Measurements from ENCODE around the gene IRF5. TPM values are rescaled to one million over a fixed set of nuclear protein-coding genes. Genes with fewer than 3 reads are reported as not detected.

The IRF5 gene, protein sequence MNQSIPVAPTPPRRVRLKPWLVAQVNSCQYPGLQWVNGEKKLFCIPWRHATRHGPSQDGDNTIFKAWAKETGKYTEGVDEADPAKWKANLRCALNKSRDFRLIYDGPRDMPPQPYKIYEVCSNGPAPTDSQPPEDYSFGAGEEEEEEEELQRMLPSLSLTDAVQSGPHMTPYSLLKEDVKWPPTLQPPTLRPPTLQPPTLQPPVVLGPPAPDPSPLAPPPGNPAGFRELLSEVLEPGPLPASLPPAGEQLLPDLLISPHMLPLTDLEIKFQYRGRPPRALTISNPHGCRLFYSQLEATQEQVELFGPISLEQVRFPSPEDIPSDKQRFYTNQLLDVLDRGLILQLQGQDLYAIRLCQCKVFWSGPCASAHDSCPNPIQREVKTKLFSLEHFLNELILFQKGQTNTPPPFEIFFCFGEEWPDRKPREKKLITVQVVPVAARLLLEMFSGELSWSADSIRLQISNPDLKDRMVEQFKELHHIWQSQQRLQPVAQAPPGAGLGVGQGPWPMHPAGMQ
- total RNA-seq = 0.51 to 0.90 TPM (median 0.56 TPM) in 3 replicates

DNA sequence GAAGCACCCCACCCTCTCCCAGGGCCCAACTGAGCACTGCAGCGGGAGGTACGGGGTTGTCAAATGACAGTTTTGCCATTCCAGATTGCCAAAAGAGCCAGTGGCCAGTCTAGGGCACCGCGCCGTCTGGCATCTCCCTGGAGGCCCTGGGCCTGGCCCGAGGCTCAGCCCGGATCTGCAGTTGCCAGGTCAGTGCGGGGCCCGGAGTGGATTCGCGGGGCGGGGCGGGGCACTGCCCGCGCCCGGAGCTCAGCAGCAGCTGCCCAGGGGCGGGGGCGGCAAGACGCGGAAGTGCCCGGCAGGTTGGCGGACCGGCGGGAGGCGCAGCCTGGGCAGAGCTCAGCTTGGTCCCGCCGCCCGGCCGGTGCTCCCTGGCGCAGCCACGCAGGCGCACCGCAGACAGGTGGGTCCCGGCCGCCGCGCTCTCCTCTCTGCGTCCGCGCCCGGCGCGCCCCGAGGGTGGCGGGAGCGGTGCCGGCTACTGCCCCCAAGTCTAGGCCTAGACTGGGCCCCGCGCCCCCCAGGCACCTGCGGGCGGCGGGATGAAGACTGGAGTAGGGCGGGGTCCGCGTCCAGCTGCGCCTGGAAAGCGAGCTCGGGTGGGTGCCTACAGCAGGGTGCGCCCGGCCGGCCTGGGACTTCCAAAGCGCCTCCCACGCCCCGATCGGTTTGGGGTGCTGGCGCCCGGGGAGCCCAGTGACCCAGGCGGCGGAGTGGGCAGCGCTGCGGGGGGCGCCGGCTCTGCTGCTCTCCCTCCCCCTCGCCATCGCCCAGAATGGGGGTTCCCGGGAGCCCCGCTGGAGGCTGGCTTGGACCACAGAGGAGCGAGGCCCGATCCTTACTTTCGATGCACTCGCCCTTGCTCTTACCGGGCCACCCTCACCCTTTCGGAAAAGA, at the start of gene IRF5:
TSS of gene IRF5 (plus strand) at position 281 of the 897 bp plus-strand sequence. CDS start 4,155 bp downstream, outside the sequence.
- Mint-ChIP-seq H3K4me1 (peaks cover 11% of the 10 kb centered on the region), H3K9me3 (no peaks in the 10 kb centered on the region), H3K36me3 (no peaks in the 10 kb centered on the region), H3K4me3 (peak within 1 kb of the TSS; percentile 63), H3K27ac (no peak within 1 kb of the TSS), H3K27me3 (ENCODE audit: low read depth) (peaks cover 76% of the 10 kb centered on the region)
- TF ChIP-seq, protein P1, sequence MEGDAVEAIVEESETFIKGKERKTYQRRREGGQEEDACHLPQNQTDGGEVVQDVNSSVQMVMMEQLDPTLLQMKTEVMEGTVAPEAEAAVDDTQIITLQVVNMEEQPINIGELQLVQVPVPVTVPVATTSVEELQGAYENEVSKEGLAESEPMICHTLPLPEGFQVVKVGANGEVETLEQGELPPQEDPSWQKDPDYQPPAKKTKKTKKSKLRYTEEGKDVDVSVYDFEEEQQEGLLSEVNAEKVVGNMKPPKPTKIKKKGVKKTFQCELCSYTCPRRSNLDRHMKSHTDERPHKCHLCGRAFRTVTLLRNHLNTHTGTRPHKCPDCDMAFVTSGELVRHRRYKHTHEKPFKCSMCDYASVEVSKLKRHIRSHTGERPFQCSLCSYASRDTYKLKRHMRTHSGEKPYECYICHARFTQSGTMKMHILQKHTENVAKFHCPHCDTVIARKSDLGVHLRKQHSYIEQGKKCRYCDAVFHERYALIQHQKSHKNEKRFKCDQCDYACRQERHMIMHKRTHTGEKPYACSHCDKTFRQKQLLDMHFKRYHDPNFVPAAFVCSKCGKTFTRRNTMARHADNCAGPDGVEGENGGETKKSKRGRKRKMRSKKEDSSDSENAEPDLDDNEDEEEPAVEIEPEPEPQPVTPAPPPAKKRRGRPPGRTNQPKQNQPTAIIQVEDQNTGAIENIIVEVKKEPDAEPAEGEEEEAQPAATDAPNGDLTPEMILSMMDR (IDR thresholded peaks at IDR 0.05; ENCODE audit: unreplicated experiment) = no peak
- DNase-seq (ENCODE audit: low spot score in 2 of 2, unreplicated experiment in 2 of 2) = peak in 1 of 2 experiments; percentile 39

DNA sequence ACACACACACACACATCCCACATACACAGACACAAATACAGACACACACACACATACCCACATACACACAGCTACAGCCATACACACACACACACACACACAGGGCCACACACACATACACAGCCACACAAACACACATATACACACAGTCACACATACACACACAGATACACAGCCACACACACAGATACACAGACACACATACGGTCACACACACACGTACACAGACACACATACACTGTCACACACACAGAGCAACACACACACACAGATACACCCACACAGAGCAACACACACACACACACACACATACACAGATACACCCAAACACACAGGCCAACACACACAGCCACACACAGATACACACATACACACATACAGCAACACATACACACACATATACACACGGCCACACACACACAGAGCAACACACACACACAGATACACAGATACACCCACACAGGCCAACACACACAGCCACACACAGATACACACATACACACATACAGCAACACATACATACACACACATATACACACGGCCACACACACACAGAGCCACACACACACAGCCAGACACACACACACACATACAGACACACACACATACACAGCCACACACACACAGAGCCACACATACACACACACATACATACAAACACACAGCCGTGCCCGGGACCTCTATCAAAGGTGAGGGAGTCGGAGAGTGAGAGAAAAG, 49.5 kb upstream of the IRF5 start:
- H3K36me3 Mint-ChIP-seq = no peaks in the 10 kb centered on the region
- H3K4me3 Mint-ChIP-seq = no peak overlapping the region
- H3K9me3 Mint-ChIP-seq = no peaks in the 10 kb centered on the region
- H3K4me1 Mint-ChIP-seq = peaks cover 4% of the 10 kb centered on the region
- peaks cover 20% of the 10 kb centered on the region for H3K27me3 Mint-ChIP-seq (ENCODE audit: low read depth)
- no peak overlapping the region for H3K27ac Mint-ChIP-seq
- DNase-seq (ENCODE audit: low spot score in 2 of 2, unreplicated experiment in 2 of 2) = no peak
- TF ChIP-seq, protein P1 (IDR thresholded peaks at IDR 0.05; ENCODE audit: unreplicated experiment) = no peak

DNA sequence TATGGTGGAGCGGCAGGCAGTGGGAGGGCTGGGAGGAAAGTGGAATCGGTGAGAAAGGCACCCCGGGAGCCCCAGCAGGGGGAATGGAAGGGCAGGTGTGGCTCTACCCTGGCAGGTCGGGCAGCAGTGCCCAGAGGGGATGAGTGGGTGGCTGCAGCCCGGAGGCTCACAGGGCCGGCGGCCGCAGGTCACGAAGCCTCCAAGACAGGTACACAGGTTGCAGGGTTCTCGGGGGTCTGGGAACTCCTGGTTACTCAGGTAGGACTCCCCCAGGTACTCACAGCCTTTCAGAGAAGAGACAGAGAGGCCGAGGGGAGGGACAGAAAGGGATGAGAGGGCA, 49.0 kb upstream of the IRF5 start:
- Mint-ChIP-seq H3K4me3 (no peak overlapping the region), H3K4me1 (peaks cover 2% of the 10 kb centered on the region), H3K27ac (no peak overlapping the region), H3K27me3 (ENCODE audit: low read depth) (peaks cover 20% of the 10 kb centered on the region), H3K9me3 (no peaks in the 10 kb centered on the region), H3K36me3 (no peaks in the 10 kb centered on the region)
- DNase-seq (ENCODE audit: low spot score in 2 of 2, unreplicated experiment in 2 of 2) = no peak
- TF ChIP-seq, protein P1 (IDR thresholded peaks at IDR 0.05; ENCODE audit: unreplicated experiment) = no peak

DNA sequence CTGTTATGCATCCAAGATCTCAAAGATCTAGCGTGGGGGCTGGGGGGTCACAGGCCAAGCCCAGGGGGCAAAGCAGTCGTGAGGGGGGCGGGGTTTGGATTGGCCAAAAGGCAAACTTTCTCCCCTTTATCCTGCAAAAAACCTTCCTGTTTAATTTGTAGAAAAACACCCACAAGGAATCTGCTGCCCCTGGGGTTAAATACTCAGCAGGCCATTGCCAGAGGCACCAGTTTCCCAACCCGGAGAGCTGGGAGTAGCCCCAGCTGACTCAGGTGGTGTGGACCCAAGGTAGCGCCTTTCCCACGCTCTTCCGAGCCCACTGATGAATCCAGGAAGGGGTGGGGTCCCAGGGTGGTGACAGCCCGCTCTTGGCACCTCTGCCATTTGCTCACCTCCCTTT, 48.6 kb upstream of the IRF5 start:
- Mint-ChIP-seq H3K4me1 (peaks cover 2% of the 10 kb centered on the region), H3K27me3 (ENCODE audit: low read depth) (peaks cover 20% of the 10 kb centered on the region), H3K9me3 (no peaks in the 10 kb centered on the region), H3K27ac (no peak overlapping the region), H3K4me3 (no peak overlapping the region), H3K36me3 (no peaks in the 10 kb centered on the region)
- TF ChIP-seq, protein P1 (IDR thresholded peaks at IDR 0.05; ENCODE audit: unreplicated experiment) = no peak
- DNase-seq (ENCODE audit: low spot score in 2 of 2, unreplicated experiment in 2 of 2) = no peak
